Measurements from ENCODE around the gene HOXB8. TPM values are rescaled to one million over a fixed set of nuclear protein-coding genes. Genes with fewer than 3 reads are reported as not detected.

The HOXB8 gene
- total and polyA plus RNA-seq, 5 donors from 2014 or later, result not detected

DNA sequence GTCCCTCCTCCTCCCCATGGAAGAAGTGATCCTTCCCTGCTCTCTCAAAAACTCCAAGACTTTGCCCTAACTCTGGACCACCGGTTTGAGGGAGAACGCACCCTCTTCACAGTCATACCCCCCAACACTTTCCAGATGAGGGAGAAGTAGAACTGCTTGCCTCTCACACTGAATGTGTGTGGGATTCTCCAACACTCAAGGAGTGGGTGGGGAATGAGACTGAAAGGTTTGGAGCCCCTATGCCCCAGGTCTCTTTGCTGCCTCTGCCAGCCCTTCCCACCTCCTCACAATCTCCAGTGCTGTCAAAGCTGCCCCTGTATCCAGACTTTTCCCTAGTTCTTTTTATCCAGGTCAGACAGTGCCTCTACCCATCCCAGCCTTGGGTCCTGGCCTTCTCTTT is 48.4 kb downstream of the HOXB8 start:
- H3K27ac ChIP-seq (ENCODE audit: insufficient read depth, low read length, poor library complexity, severe bottlenecking), result no peak overlapping the region
- ATAC-seq (ENCODE audit: low read depth in 2 of 2), result no peak
- H3K9me3 ChIP-seq (ENCODE audit: control insufficient read depth in 2 of 2, low read length in 2 of 2), result no peaks in the 10 kb centered on the region
- H3K4me3 ChIP-seq (ENCODE audit: low read depth, low read length), result no peak overlapping the region
- peaks cover 6% of the 10 kb centered on the region for H3K27me3 ChIP-seq (ENCODE audit: control insufficient read depth, insufficient read depth, low read length)
- DNase-seq, result no peak
- H3K36me3 ChIP-seq (ENCODE audit: control insufficient read depth, insufficient read depth, low read length), result no peaks in the 10 kb centered on the region
- H3K4me1 ChIP-seq (ENCODE audit: control insufficient read depth, insufficient read depth, low read length, poor library complexity, severe bottlenecking), result no peaks in the 10 kb centered on the region
- Mint-ChIP-seq H3K27me3 (peaks cover 18% of the 10 kb centered on the region), H3K9me3 (no peaks in the 10 kb centered on the region), H3K4me1 (peaks cover 0 to 13% (median 6%) of the 10 kb centered on the region in 4 donors), H3K27ac (no peak overlapping the region), H3K36me3 (peaks cover 8% of the 10 kb centered on the region), H3K4me3 (no peak overlapping the region)

DNA sequence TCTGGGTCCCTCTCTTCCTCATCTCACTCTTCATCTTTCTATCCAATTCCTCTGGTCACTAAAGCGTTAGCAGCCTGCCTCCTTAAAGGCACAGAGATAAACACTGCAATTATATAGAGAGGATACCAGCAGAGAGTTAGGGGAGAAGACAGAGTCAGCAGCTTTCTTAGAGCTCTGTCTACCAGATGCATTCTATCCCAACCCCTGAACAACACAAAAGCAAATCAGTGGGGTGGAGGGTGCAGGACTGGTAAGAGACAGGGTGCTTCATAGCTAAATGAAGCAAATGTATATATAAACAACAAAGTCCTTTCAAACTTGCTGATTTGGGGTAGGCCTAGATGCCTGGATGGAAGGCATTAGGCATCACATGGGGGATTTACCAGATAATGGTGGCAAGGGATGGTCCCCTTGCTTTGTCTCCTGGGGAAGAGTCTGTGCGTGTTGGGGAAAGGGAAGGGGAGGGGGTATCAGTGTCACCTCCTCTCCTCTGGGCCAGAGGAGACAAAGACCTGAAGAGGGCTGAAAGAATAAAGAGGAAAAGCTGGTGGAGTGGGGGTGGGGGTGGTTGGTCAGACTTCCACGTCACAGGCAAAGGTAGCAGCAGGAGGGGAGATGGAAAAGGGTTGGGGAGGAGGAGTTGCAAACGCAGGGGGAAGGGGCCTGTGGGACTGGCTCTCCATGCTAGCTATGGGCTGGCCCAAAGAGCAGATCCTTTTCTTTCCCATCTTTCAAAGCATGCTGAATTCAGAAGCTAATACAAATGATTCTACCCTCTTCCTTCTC is 49.0 kb downstream of the HOXB8 start:
- Histone ChIP-seq H3K36me3 (ENCODE audit: control insufficient read depth, insufficient read depth, low read length) (no peaks in the 10 kb centered on the region), H3K27ac (ENCODE audit: insufficient read depth, low read length, poor library complexity, severe bottlenecking) (no peak overlapping the region), H3K4me1 (ENCODE audit: control insufficient read depth, insufficient read depth, low read length, poor library complexity, severe bottlenecking) (no peaks in the 10 kb centered on the region), H3K27me3 (ENCODE audit: control insufficient read depth, insufficient read depth, low read length) (peaks cover 6% of the 10 kb centered on the region), H3K9me3 (ENCODE audit: control insufficient read depth in 2 of 2, low read length in 2 of 2) (no peaks in the 10 kb centered on the region), H3K4me3 (ENCODE audit: low read depth, low read length) (no peak overlapping the region)
- H3K27me3 Mint-ChIP-seq, result peaks cover 15% of the 10 kb centered on the region
- no peak overlapping the region for H3K4me3 Mint-ChIP-seq
- H3K9me3 Mint-ChIP-seq, result no peaks in the 10 kb centered on the region
- ATAC-seq (ENCODE audit: low read depth in 2 of 2), result no peak
- peaks cover 0 to 18% (median 6%) of the 10 kb centered on the region in 4 donors for H3K4me1 Mint-ChIP-seq
- H3K36me3 Mint-ChIP-seq, result peaks cover 8% of the 10 kb centered on the region
- H3K27ac Mint-ChIP-seq, result no peak overlapping the region
- DNase-seq, result no peak

DNA sequence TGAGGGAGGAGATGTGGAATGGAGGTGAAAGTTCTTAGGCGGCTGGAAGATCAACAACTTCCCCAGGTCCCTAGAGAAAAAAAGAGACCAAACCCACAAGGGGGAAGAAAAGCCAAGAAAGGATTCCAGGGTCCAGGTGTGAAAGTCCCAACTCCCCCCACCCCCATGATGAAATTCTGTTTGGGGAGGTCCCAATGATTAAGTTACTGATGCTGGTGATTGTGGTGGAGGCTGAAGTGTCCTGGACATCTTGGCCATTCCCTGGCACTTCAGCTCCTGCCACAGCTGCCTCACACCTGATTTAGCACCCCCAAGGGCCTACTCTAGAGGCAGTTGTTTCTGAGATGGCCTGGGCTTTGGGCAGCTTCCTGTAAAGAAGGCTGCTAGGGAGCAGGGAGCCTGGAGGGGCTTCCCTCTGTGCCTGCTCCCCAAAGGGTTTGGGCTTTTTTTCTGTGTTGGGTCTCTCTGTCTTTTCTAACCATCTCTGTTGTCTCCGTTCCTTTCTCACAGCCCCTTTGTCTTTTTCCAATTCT is 50.0 kb downstream of the HOXB8 start:
- H3K9me3 Mint-ChIP-seq, result no peaks in the 10 kb centered on the region
- no peak for ATAC-seq (ENCODE audit: low read depth in 2 of 2)
- peaks cover 15% of the 10 kb centered on the region for H3K27me3 Mint-ChIP-seq
- H3K4me1 Mint-ChIP-seq, result peaks cover 0 to 18% (median 6%) of the 10 kb centered on the region in 4 donors
- H3K36me3 Mint-ChIP-seq, result peaks cover 8% of the 10 kb centered on the region
- no peak for DNase-seq
- no peaks in the 10 kb centered on the region for H3K36me3 ChIP-seq (ENCODE audit: control insufficient read depth, insufficient read depth, low read length)
- no peak overlapping the region for H3K4me3 ChIP-seq (ENCODE audit: low read depth, low read length)
- no peak overlapping the region for H3K27ac Mint-ChIP-seq
- no peak overlapping the region for H3K27ac ChIP-seq (ENCODE audit: insufficient read depth, low read length, poor library complexity, severe bottlenecking)
- no peaks in the 10 kb centered on the region for H3K9me3 ChIP-seq (ENCODE audit: control insufficient read depth in 2 of 2, low read length in 2 of 2)
- H3K4me3 Mint-ChIP-seq, result peak overlapping the region in 1 of 4 donors; percentile 56
- no peaks in the 10 kb centered on the region for H3K4me1 ChIP-seq (ENCODE audit: control insufficient read depth, insufficient read depth, low read length, poor library complexity, severe bottlenecking)
- peaks cover 6% of the 10 kb centered on the region for H3K27me3 ChIP-seq (ENCODE audit: control insufficient read depth, insufficient read depth, low read length)

DNA sequence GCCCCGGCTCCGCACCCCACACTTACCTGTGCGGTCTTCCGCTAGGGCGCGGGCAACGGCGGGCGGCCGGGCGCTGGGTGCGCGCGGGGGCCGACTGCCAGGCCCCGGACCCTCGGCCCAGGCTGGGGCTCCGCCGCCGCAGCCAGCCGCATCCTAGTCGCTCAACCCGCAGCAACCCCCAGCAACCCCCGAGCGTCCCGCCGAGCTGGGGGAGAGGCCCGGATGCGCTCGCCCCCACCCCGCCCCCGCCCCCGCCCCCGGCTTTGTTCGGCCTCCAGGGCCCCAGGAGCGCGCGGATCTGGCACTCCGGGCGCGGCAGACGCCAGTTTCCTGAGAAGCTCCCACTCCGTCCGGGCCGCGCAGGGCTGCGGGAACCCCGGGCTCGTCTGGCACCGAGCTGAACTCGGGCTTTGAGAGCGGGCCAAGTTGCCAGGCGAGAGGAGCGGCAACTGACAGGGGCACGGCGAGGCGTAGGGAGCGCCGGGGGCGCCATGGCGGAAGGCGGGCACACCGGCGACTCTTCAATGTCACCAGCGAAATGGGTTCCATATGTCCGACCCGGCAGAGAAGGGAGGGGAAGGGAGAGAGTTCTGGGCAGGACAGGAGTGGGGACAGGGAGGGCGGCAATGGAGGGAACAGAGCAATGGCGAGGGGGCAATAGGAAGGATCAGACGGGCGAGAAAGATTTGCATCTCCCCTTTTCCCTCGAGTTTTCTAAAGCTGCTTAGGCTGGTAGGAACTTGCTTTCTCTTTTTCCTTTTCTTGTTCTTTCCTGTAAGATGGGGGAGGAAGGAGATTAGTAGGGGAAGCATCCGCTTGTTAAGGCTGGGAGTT is 50.7 kb downstream of the HOXB8 start:
- no peak overlapping the region for H3K27ac Mint-ChIP-seq
- H3K4me3 Mint-ChIP-seq, result peak overlapping the region in 1 of 4 donors; percentile 56

DNA sequence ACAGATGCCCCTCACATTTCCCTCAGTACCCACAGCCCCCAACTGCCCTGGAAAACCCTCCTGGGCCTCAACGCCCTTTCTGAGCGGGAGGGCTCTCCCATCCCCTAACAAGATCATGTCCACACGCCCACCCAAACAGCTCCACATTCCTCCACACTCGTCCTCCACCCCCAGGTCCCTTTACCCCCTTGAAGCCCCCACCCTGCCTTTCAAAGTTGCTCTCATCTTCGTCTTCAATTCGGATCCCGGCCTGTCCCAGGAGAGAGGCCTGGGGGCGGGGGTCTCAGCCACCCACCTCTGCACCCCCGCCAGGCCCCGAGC is 51.3 kb downstream of the HOXB8 start:
- Mint-ChIP-seq H3K27ac (no peak overlapping the region), H3K9me3 (no peaks in the 10 kb centered on the region), H3K4me3 (no peak overlapping the region), H3K36me3 (peaks cover 3% of the 10 kb centered on the region), H3K4me1 (peaks cover 0 to 18% (median 3%) of the 10 kb centered on the region in 4 donors), H3K27me3 (peaks cover 9% of the 10 kb centered on the region)
- DNase-seq (no peak), ATAC-seq (ENCODE audit: low read depth in 2 of 2) (no peak)
- no peak overlapping the region for H3K27ac ChIP-seq (ENCODE audit: insufficient read depth, low read length, poor library complexity, severe bottlenecking)
- H3K27me3 ChIP-seq (ENCODE audit: control insufficient read depth, insufficient read depth, low read length), result peaks cover 6% of the 10 kb centered on the region
- no peaks in the 10 kb centered on the region for H3K4me1 ChIP-seq (ENCODE audit: control insufficient read depth, insufficient read depth, low read length, poor library complexity, severe bottlenecking)
- no peaks in the 10 kb centered on the region for H3K36me3 ChIP-seq (ENCODE audit: control insufficient read depth, insufficient read depth, low read length)
- no peak overlapping the region for H3K4me3 ChIP-seq (ENCODE audit: low read depth, low read length)
- H3K9me3 ChIP-seq (ENCODE audit: control insufficient read depth in 2 of 2, low read length in 2 of 2), result no peaks in the 10 kb centered on the region

More for the DNA sequence above, 50.7 kb downstream of the HOXB8 start:
- Histone ChIP-seq H3K36me3 (ENCODE audit: control insufficient read depth, insufficient read depth, low read length) (no peaks in the 10 kb centered on the region), H3K27me3 (ENCODE audit: control insufficient read depth, insufficient read depth, low read length) (peaks cover 6% of the 10 kb centered on the region), H3K27ac (ENCODE audit: insufficient read depth, low read length, poor library complexity, severe bottlenecking) (no peak overlapping the region), H3K9me3 (ENCODE audit: control insufficient read depth in 2 of 2, low read length in 2 of 2) (no peaks in the 10 kb centered on the region), H3K4me3 (ENCODE audit: low read depth, low read length) (no peak overlapping the region), H3K4me1 (ENCODE audit: control insufficient read depth, insufficient read depth, low read length, poor library complexity, severe bottlenecking) (no peaks in the 10 kb centered on the region)
- Mint-ChIP-seq H3K9me3 (no peaks in the 10 kb centered on the region), H3K27me3 (peaks cover 10% of the 10 kb centered on the region), H3K36me3 (peaks cover 3% of the 10 kb centered on the region), H3K4me1 (peaks cover 0 to 18% (median 6%) of the 10 kb centered on the region in 4 donors)
- ATAC-seq (ENCODE audit: low read depth in 2 of 2), result no peak
- DNase-seq, result no peak

DNA sequence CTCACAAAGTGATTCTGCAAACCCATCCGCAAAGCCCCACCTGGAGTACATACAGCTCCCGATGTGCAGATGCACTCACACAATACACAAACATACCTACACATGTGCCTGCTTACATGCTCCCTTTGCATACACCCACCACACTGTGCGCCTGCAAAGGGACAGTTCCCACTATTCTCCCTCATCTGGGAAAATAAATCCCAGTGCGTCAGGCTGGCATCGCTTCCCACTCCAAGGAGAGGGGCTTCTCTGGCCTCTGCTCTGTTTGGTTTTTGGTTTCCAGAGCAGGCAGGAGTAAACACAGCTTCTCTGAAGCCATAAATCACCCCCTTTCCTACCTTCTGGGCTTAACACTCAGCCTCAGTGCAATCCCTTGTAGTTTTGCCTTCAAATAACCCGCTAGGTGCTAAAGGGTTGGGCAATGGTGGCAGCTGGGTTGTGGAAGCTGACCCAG is 51.7 kb downstream of the HOXB8 start:
- Histone ChIP-seq H3K4me1 (ENCODE audit: control insufficient read depth, insufficient read depth, low read length, poor library complexity, severe bottlenecking) (no peaks in the 10 kb centered on the region), H3K36me3 (ENCODE audit: control insufficient read depth, insufficient read depth, low read length) (no peaks in the 10 kb centered on the region), H3K4me3 (ENCODE audit: low read depth, low read length) (no peak overlapping the region), H3K9me3 (ENCODE audit: control insufficient read depth in 2 of 2, low read length in 2 of 2) (no peaks in the 10 kb centered on the region), H3K27ac (ENCODE audit: insufficient read depth, low read length, poor library complexity, severe bottlenecking) (no peak overlapping the region), H3K27me3 (ENCODE audit: control insufficient read depth, insufficient read depth, low read length) (peaks cover 3% of the 10 kb centered on the region)
- H3K27ac Mint-ChIP-seq, result no peak overlapping the region
- peaks cover 0 to 14% (median 2%) of the 10 kb centered on the region in 4 donors for H3K4me1 Mint-ChIP-seq
- ATAC-seq (ENCODE audit: low read depth in 2 of 2) (no peak), DNase-seq (no peak)
- H3K36me3 Mint-ChIP-seq, result peaks cover 5% of the 10 kb centered on the region
- H3K4me3 Mint-ChIP-seq, result no peak overlapping the region
- peaks cover 9% of the 10 kb centered on the region for H3K27me3 Mint-ChIP-seq
- no peaks in the 10 kb centered on the region for H3K9me3 Mint-ChIP-seq

DNA sequence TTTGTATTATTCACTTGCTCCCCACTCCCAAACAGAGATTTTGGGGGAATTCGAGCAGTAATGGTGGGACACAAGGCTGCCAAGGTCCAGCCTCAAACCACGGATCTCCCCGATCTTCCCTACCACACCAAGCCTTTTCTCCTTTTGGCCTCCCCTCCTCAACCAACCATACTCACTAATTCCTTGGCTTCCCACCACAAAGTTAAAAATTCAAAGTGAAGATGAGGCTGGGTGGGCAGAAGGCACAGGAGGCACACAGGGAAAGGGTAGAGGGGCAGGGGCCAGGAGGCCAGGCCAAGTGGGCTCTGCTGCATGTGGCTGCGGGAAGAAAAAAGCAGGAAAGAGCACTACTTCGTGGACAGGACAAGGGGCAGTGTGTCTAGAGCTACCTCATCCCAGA is 52.2 kb downstream of the HOXB8 start:
- Mint-ChIP-seq H3K36me3 (peaks cover 4% of the 10 kb centered on the region), H3K27me3 (peaks cover 12% of the 10 kb centered on the region), H3K9me3 (no peaks in the 10 kb centered on the region), H3K4me3 (no peak overlapping the region), H3K4me1 (peaks cover 0 to 12% (median under 1%) of the 10 kb centered on the region in 4 donors), H3K27ac (no peak overlapping the region)
- no peaks in the 10 kb centered on the region for H3K36me3 ChIP-seq (ENCODE audit: control insufficient read depth, insufficient read depth, low read length)
- no peak overlapping the region for H3K27ac ChIP-seq (ENCODE audit: insufficient read depth, low read length, poor library complexity, severe bottlenecking)
- no peaks in the 10 kb centered on the region for H3K4me1 ChIP-seq (ENCODE audit: control insufficient read depth, insufficient read depth, low read length, poor library complexity, severe bottlenecking)
- H3K4me3 ChIP-seq (ENCODE audit: low read depth, low read length), result no peak overlapping the region
- ATAC-seq (ENCODE audit: low read depth in 2 of 2), result no peak
- H3K27me3 ChIP-seq (ENCODE audit: control insufficient read depth, insufficient read depth, low read length), result peaks cover 3% of the 10 kb centered on the region
- no peaks in the 10 kb centered on the region for H3K9me3 ChIP-seq (ENCODE audit: control insufficient read depth in 2 of 2, low read length in 2 of 2)
- no peak for DNase-seq

Measured in CD4-positive, CD25-positive, alpha-beta regulatory T cell (primary cell).